Measurements from ENCODE around the gene EHBP1L1. TPM values are rescaled to one million over a fixed set of nuclear protein-coding genes. Genes with fewer than 3 reads are reported as not detected.

The EHBP1L1 gene
- polyA plus RNA-seq, 1 donor (not counting 4 experiments of a cell fraction or from before 2014, with no cell fraction given) = 10.4 TPM

DNA sequence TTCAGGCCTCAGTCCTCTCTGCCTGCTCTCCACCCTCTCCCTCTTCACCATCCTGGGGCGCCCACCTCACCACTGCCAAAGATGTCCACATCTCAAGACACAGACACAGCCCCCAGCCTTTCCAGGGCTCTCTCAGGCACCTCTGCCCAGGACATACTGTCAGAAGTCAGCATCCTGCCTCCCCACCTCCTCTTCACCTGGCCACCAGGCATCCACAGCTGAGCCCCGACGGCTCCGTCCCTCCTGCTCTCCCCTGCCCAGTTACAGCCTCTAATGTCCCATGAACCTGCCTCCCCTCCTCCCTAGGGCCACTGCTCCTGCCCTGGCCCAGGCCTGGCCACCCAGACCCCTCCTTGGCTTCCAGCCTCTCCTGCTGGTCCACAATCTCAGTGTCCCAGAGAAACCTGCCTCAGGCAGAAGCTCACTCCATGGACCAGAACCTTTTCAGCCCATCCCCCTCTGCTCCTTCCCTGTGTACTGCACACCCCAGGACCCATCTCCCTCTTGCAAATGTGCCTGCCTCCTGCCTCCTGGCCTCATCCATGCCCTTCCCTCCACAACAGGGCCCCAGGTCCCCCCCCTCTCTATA, 20.9 kb upstream of the EHBP1L1 start:
- Histone ChIP-seq H3K36me3 (ENCODE audit: control insufficient read depth in 2 of 2, extremely low read depth in 1 of 2, insufficient read depth in 2 of 2, low read length in 2 of 2) (no peaks in the 10 kb centered on the region), H3K9me1 (ENCODE audit: control insufficient read depth, extremely low read depth, insufficient read depth, low read length) (peaks cover 2% of the 10 kb centered on the region), H2AFZ (ENCODE audit: control insufficient read depth, low read length) (no peak overlapping the region), H4K20me1 (ENCODE audit: control insufficient read depth, extremely low read depth, insufficient read depth, low read length) (no peaks in the 10 kb centered on the region), H3K4me1 (ENCODE audit: control insufficient read depth, extremely low read depth, insufficient read depth, low read length) (peaks cover 38% of the 10 kb centered on the region), H3K9ac (ENCODE audit: control insufficient read depth, extremely low read depth, insufficient read depth, low read length) (no peak overlapping the region), H3K9me3 (ENCODE audit: control insufficient read depth, low read depth, low read length) (no peaks in the 10 kb centered on the region), H3K79me2 (ENCODE audit: control insufficient read depth, insufficient read depth, low read length) (no peaks in the 10 kb centered on the region), H3K4me3 (ENCODE audit: control insufficient read depth in 2 of 3, extremely low read depth in 1 of 3, insufficient read depth in 2 of 3, low read depth in 1 of 3, low read length in 3 of 3) (no peak overlapping the region), H3K27me3 (ENCODE audit: control insufficient read depth, extremely low read depth, insufficient read depth, low read length) (no peaks in the 10 kb centered on the region), H3K4me2 (ENCODE audit: control insufficient read depth, extremely low read depth, insufficient read depth, low read depth, low read length) (no peak overlapping the region), H3K27ac (ENCODE audit: control insufficient read depth, insufficient read depth, low read length) (no peak overlapping the region)
- TF ChIP-seq, protein P1, sequence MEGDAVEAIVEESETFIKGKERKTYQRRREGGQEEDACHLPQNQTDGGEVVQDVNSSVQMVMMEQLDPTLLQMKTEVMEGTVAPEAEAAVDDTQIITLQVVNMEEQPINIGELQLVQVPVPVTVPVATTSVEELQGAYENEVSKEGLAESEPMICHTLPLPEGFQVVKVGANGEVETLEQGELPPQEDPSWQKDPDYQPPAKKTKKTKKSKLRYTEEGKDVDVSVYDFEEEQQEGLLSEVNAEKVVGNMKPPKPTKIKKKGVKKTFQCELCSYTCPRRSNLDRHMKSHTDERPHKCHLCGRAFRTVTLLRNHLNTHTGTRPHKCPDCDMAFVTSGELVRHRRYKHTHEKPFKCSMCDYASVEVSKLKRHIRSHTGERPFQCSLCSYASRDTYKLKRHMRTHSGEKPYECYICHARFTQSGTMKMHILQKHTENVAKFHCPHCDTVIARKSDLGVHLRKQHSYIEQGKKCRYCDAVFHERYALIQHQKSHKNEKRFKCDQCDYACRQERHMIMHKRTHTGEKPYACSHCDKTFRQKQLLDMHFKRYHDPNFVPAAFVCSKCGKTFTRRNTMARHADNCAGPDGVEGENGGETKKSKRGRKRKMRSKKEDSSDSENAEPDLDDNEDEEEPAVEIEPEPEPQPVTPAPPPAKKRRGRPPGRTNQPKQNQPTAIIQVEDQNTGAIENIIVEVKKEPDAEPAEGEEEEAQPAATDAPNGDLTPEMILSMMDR (optimal IDR thresholded peaks at IDR 0.05 in 1 of 3, IDR thresholded peaks at IDR 0.05 in 1 of 3, conservative IDR thresholded peaks at IDR 0.05 in 1 of 3; ENCODE audit: extremely low read depth in 1 of 3, insufficient read depth in 2 of 3, low read length in 3 of 3) = no peak
- no peak for TF ChIP-seq EZH2 (IDR thresholded peaks at IDR 0.05; ENCODE audit: low read length)
- FAIRE-seq = no peak
- dilution Hi-C loops (cut with MboI; ENCODE audit: extremely low pct_ligation_motif_present, low sequenced_read_pairs) = no loop called here
- no peak for DNase-seq (ENCODE audit: low read depth, low spot score)

DNA sequence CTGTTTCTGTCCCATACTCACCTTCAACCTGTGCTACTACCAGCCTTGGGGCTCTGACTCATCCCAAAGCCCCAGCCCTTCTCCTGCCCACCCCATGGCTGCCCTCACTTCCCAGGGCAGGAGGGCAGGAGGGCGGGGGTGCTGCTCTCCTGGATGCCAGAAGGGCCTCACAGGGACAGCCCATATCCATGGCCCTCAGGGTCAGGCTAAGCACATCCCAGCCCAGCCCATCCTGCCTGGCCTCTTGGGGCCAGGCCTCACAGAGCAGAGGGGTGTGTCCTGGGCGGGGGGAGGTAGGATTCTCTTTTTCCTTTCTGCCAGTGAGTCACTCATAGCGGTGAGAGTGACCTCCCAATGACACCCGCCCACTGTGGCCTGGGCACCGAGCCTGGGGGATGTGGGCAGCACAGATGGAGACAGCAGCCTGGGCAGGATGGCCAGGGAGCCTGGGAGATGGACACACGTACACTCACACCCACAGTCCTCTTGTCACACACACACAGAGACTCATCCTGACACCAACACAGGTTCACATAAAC, 20.1 kb upstream of the EHBP1L1 start:
- H3K4me2 ChIP-seq (ENCODE audit: control insufficient read depth, extremely low read depth, insufficient read depth, low read depth, low read length) = peak overlapping the region; percentile 25
- no peaks in the 10 kb centered on the region for H3K9me3 ChIP-seq (ENCODE audit: control insufficient read depth, low read depth, low read length)
- H3K27me3 ChIP-seq (ENCODE audit: control insufficient read depth, extremely low read depth, insufficient read depth, low read length) = no peaks in the 10 kb centered on the region
- peaks cover 46% of the 10 kb centered on the region for H3K4me1 ChIP-seq (ENCODE audit: control insufficient read depth, extremely low read depth, insufficient read depth, low read length)
- H2AFZ ChIP-seq (ENCODE audit: control insufficient read depth, low read length) = no peak overlapping the region
- H3K79me2 ChIP-seq (ENCODE audit: control insufficient read depth, insufficient read depth, low read length) = no peaks in the 10 kb centered on the region
- DNase-seq (ENCODE audit: low read depth, low spot score) (no peak), FAIRE-seq (no peak)
- no peak overlapping the region for H3K27ac ChIP-seq (ENCODE audit: control insufficient read depth, insufficient read depth, low read length)
- H3K36me3 ChIP-seq (ENCODE audit: control insufficient read depth in 2 of 2, extremely low read depth in 1 of 2, insufficient read depth in 2 of 2, low read length in 2 of 2) = no peaks in the 10 kb centered on the region
- dilution Hi-C loops (cut with MboI; ENCODE audit: extremely low pct_ligation_motif_present, low sequenced_read_pairs) = no loop called here
- peaks cover 2% of the 10 kb centered on the region for H3K9me1 ChIP-seq (ENCODE audit: control insufficient read depth, extremely low read depth, insufficient read depth, low read length)
- H4K20me1 ChIP-seq (ENCODE audit: control insufficient read depth, extremely low read depth, insufficient read depth, low read length) = no peaks in the 10 kb centered on the region
- TF ChIP-seq EZH2 (IDR thresholded peaks at IDR 0.05; ENCODE audit: low read length) = no peak
- TF ChIP-seq, protein P1 (optimal IDR thresholded peaks at IDR 0.05 in 1 of 3, IDR thresholded peaks at IDR 0.05 in 1 of 3, conservative IDR thresholded peaks at IDR 0.05 in 1 of 3; ENCODE audit: extremely low read depth in 1 of 3, insufficient read depth in 2 of 3, low read length in 3 of 3) = no peak
- H3K9ac ChIP-seq (ENCODE audit: control insufficient read depth, extremely low read depth, insufficient read depth, low read length) = no peak overlapping the region
- H3K4me3 ChIP-seq (ENCODE audit: control insufficient read depth in 2 of 3, extremely low read depth in 1 of 3, insufficient read depth in 2 of 3, low read depth in 1 of 3, low read length in 3 of 3) = no peak overlapping the region
